Bronchial epithelial cell (primary cell): Measurements from ENCODE around the gene LAMC3. TPM values are rescaled to one million over a fixed set of nuclear protein-coding genes. Genes with fewer than 3 reads are reported as not detected.
"Not testable (repeated sequence)": the region's sequence is repeated elsewhere in the genome, so short reads cannot be mapped to it uniquely, and the experiment has no call there.

Experiments used
- DNase-seq: peaks from one replicate; pipeline ENCODE4 v3.0.0-alpha.2; 2010; ENCODE audit warnings: low read depth
- FAIRE-seq: peaks from 2 replicates; lab custom pipeline; 2011; peaks lifted over from hg19 to GRCh38; lab: Jason Lieb, UNC
- H3K27me3 ChIP-seq: 2 replicates; pipeline ENCODE4 v1.5.1; 2011; ENCODE audit warnings: low read length; ENCODE audit not compliant: control insufficient read depth, insufficient read depth
- H3K36me3 ChIP-seq: 2 replicates; pipeline ENCODE4 v1.5.1; 2011; ENCODE audit warnings: low read length; ENCODE audit not compliant: control insufficient read depth, insufficient read depth
- H3K4me3 ChIP-seq: 2 replicates; pipeline ENCODE4 v1.5.1; 2011; ENCODE audit warnings: mild to moderate bottlenecking, low read depth, low read length, control low read depth
- CTCF ChIP-seq: IDR thresholded peaks from 2 replicates; pipeline ENCODE4 v1.5.1; 2011; ENCODE audit warnings: mild to moderate bottlenecking, moderate library complexity, low read length, control low read depth, inconsistent platforms; ENCODE audit not compliant: insufficient read depth, severe bottlenecking
- total RNA-seq: library from RNA; depleted of rRNA; stranded (reverse); fragments of >200 nt; gene quantifications from 2 replicates; pipeline ENCODE4 v1.2.1, GENCODE V29; 2014

Gene LAMC3
- total RNA-seq, 1 donor from 2014 or later: not detected

GRCh38 chr9:131099102-131099606 is 90.2 kb downstream of the LAMC3 start:
- DNase-seq: no peak
- peaks cover 9% of the 10 kb centered on the region for H3K27me3 ChIP-seq
- H3K4me3 ChIP-seq: no peak overlapping the region
- no peak for TF ChIP-seq CTCF
- FAIRE-seq: no peak
- H3K36me3 ChIP-seq: no peaks in the 10 kb centered on the region

DNA sequence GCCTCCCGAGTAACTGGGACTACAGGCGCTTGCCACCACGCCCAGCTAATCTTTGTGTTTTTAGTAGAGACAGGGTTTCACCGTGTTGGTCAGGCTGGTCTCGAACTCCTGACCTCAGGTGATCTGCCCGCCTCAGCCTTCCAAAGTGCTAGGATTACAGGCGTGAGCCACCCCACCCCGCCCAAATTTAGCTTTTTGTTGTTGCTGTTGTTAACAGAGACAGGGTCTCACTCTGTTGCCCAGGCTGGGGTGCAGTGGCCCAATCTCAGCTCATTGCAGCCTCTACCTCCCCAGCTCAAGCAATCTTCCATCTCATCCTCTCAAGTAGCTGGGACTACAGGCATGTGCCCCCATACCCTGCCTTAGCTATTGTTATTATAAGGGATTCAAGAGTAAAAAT is 90.9 kb downstream of the LAMC3 start:
- not testable (repeated sequence) for FAIRE-seq, H3K36me3 ChIP-seq, H3K4me3 ChIP-seq, DNase-seq, H3K27me3 ChIP-seq

GRCh38 chr9:131100445-131100844 is 91.5 kb downstream of the LAMC3 start:
- Histone ChIP-seq H3K4me3 (no peak overlapping the region), H3K36me3 (no peaks in the 10 kb centered on the region), H3K27me3 (peaks cover 9% of the 10 kb centered on the region)
- FAIRE-seq (no peak), DNase-seq (no peak)
- no peak for TF ChIP-seq CTCF

DNA sequence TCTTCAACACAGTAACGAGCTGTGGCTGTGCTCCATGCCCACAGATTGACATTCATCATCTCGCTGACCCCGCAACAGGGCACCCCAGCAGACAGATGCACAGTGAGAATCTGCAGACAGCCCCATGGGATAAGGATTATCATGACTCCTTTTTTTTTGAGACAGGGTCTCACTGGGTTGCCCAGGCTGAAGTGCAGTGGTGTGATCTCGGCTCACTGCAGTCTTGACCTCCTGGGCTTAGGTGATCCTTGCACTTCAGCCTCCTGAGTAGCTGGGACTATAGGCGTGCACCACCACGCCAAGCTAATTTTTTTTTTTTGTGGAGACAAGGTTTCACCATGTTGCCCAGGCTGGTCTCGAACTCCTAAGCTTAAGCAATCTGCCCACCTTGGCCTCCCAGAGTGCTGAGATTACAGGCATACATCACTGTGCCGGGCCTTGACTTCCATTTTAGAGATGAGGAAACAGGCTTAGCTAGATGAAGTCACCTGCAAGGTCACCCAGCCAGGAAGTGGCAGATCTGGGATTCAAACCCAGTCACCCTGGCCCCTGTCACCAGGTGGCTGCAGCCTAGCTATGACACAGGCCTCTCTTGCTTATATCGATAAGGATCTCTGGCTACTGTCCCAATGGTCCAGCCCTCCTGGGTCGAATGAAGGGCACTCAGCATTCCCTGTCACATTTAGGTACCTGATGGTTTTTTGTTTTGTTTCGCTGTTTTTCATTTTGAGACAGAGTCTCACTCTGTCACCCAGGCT is 92.4 kb downstream of the LAMC3 start:
- H3K27me3 ChIP-seq: peaks cover 6% of the 10 kb centered on the region
- TF ChIP-seq CTCF: no peak
- FAIRE-seq (no peak), DNase-seq (no peak)
- H3K4me3 ChIP-seq: no peak overlapping the region
- H3K36me3 ChIP-seq: no peaks in the 10 kb centered on the region

- H3K36me3 ChIP-seq: no peaks in the 10 kb centered on the region
- no peak for FAIRE-seq
- peaks cover 1% of the 10 kb centered on the region for H3K27me3 ChIP-seq
- H3K4me3 ChIP-seq: no peak overlapping the region
- DNase-seq: no peak
- TF ChIP-seq CTCF: no peak
Observed at GRCh38 chr9:131103024-131103423, 94.0 kb downstream of the LAMC3 start.

DNA sequence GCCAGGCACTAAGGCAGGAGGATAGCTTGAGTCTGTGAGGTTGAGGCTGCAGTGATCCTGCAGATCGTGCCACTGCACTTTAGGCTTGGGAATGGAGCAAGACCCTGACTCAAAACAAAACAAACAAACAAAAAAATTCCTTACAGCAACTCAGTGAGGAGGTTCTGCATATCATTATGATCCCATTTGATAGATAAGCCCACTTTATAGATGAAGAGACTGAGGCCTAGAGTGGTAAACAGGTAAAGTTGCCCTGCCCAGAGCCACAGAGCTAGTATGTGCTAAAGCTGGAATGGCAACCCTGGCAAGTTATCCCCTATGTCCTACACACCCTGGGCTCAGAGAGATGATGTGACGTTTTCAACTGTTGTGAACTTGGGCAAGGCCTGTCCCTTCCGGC is 94.6 kb downstream of the LAMC3 start:
- Histone ChIP-seq H3K36me3 (no peaks in the 10 kb centered on the region), H3K4me3 (no peak overlapping the region), H3K27me3 (peaks cover 1% of the 10 kb centered on the region)
- FAIRE-seq (no peak), DNase-seq (no peak)
- no peak for TF ChIP-seq CTCF
